H1 (cell line): Measurements from ENCODE around the gene KDM4E. TPM values are rescaled to one million over a fixed set of nuclear protein-coding genes. Genes with fewer than 3 reads are reported as not detected.

Source experiments
- CTCF ChIA-PET: fragments of 300-600 bp; sonication (Branson Sonifier 250); formaldehyde crosslinking; loops from one replicate; lab custom pipeline; 2021; ENCODE audit not compliant: partially characterized antibody; lab: Charles Lee
- POLR2A ChIA-PET: fragments of 300-600 bp; sonication (Branson Sonifier 250); formaldehyde crosslinking; loops from one replicate; lab custom pipeline; 2021; ENCODE audit warnings: inconsistent platforms; ENCODE audit not compliant: partially characterized antibody; lab: Charles Lee
- DNase-seq, 2 experiments: peaks; one replicate each; pipeline versions ENCODE4 v3.0.0 to v3.0.0-alpha.2; 2010 to 2022; ENCODE audit warnings: low spot score in 2 of 2, low read depth in 1 of 2, mixed read lengths in 1 of 2
- FAIRE-seq: peaks from 2 replicates; lab custom pipeline; 2011; peaks lifted over from hg19 to GRCh38; lab: Jason Lieb, UNC
- H2AFZ ChIP-seq: 2 replicates; pipeline ENCODE4 v1.8.1; 2012; ENCODE audit warnings: low read length, inconsistent platforms
- H2AK5ac ChIP-seq: 2 replicates; pipeline ENCODE4 v1.6.1; 2013; ENCODE audit warnings: low read depth, low read length
- H2BK120ac ChIP-seq: replicated peaks from 2 replicates; pipeline ENCODE3; 2013; ENCODE audit warnings: low read depth, low read length, inconsistent platforms
- H2BK12ac ChIP-seq: 2 replicates; pipeline ENCODE4 v1.6.1; 2013; ENCODE audit warnings: low read depth, low read length
- H2BK15ac ChIP-seq: 2 replicates; pipeline ENCODE4 v1.6.1; 2013; ENCODE audit warnings: low read length
- H2BK20ac ChIP-seq: 2 replicates; pipeline ENCODE4 v1.6.1; 2013; ENCODE audit warnings: low read length
- H2BK5ac ChIP-seq: 2 replicates; pipeline ENCODE4 v1.6.1; 2013; ENCODE audit warnings: low read depth, low read length
- H3K14ac ChIP-seq: 2 replicates; pipeline ENCODE4 v1.6.1; 2013; ENCODE audit warnings: inconsistent platforms; ENCODE audit not compliant: insufficient read length
- H3K18ac ChIP-seq: 2 replicates; pipeline ENCODE4 v1.6.1; 2013; ENCODE audit warnings: low read length; ENCODE audit errors: extremely low read depth
- H3K23ac ChIP-seq: 2 replicates; pipeline ENCODE4 v1.6.1; 2013; ENCODE audit warnings: inconsistent platforms; ENCODE audit not compliant: insufficient read length
- H3K23me2 ChIP-seq: 2 replicates; pipeline ENCODE4 v1.6.1; 2013; ENCODE audit warnings: low read depth, low read length
- H3K27ac ChIP-seq: 2 replicates; pipeline ENCODE4 v1.6.1; 2011; ENCODE audit warnings: low read depth, low read length, inconsistent platforms
- H3K27me3 ChIP-seq, 4 experiments: replicated peaks in 1 of 4; 1 replicate in 1 of 4; 2 replicates in 3 of 4; pipeline versions ENCODE4 v1.6.1 to v1.8.1; 2011 to 2013; ENCODE audit warnings: low read length in 3 of 4, mild to moderate bottlenecking in 3 of 4, inconsistent platforms in 2 of 4, mixed read lengths in 2 of 4, moderate library complexity in 1 of 4; ENCODE audit not compliant: control insufficient read depth in 3 of 4, insufficient read depth in 3 of 4; ENCODE audit errors: extremely low read depth in 1 of 4
- H3K36me3 ChIP-seq, 4 experiments: 2 replicates each; pipeline versions ENCODE4 v1.6.1 to v1.8.1; 2011 to 2013; ENCODE audit warnings: mild to moderate bottlenecking in 4 of 4, low read length in 3 of 4, moderate library complexity in 2 of 4, control low read depth in 1 of 4, inconsistent platforms in 1 of 4; ENCODE audit not compliant: insufficient read depth in 4 of 4, control insufficient read depth in 2 of 4
- H3K4ac ChIP-seq: replicated peaks from 2 replicates; pipeline ENCODE3; 2013; ENCODE audit warnings: low read length, low read depth, mixed read lengths, inconsistent platforms; ENCODE audit not compliant: insufficient read length
- H3K4me1 ChIP-seq, 4 experiments: replicated peaks in 1 of 4; 1 replicate in 1 of 4; 2 replicates in 3 of 4; pipeline versions ENCODE4 v1.6.1 to v1.8.1; 2011 to 2013; ENCODE audit warnings: low read length in 3 of 4, inconsistent platforms in 2 of 4, mixed read lengths in 1 of 4; ENCODE audit not compliant: insufficient read depth in 4 of 4, control insufficient read depth in 3 of 4
- H3K4me2 ChIP-seq, 2 experiments: 2 replicates each; pipeline versions ENCODE4 v1.6.1 to v1.8.1; 2011 to 2013; ENCODE audit warnings: low read depth in 2 of 2, low read length in 2 of 2, control low read depth in 1 of 2, inconsistent platforms in 1 of 2, mild to moderate bottlenecking in 1 of 2; ENCODE audit not compliant: insufficient read depth in 1 of 2
- H3K4me3 ChIP-seq, 4 experiments: fragments of 200-600, 300-600 bp in 1 of 4; sonication (generic), shearing (Covaris generic), sonication (Bioruptor Twin) in 1 of 4; 2 replicates each; pipeline versions ENCODE4 v1.5.1 to v1.8.1; 2011 to 2016; ENCODE audit warnings: low read length in 4 of 4, low read depth in 3 of 4, control low read depth in 2 of 4, inconsistent platforms in 2 of 4, mild to moderate bottlenecking in 2 of 4, mixed read lengths in 1 of 4, moderate library complexity in 1 of 4; ENCODE audit not compliant: insufficient read depth in 2 of 4; ENCODE audit errors: extremely low read depth in 1 of 4
- H3K56ac ChIP-seq: replicated peaks from 2 replicates; pipeline ENCODE3; 2013; ENCODE audit warnings: low read depth, mild to moderate bottlenecking, mixed read lengths, low read length, inconsistent platforms; ENCODE audit not compliant: insufficient read length
- H3K79me1 ChIP-seq: 2 replicates; pipeline ENCODE4 v1.6.1; 2013; ENCODE audit warnings: low read depth, low read length, control low read depth
- H3K79me2 ChIP-seq, 2 experiments: 2 replicates each; pipeline versions ENCODE4 v1.6.1 to v1.8.1; 2012 to 2013; ENCODE audit warnings: low read length in 2 of 2, mild to moderate bottlenecking in 2 of 2, inconsistent platforms in 1 of 2; ENCODE audit not compliant: insufficient read depth in 2 of 2, control insufficient read depth in 1 of 2
- H3K9ac ChIP-seq, 4 experiments: replicated peaks in 1 of 4; 1 replicate in 1 of 4; 2 replicates in 3 of 4; pipeline versions ENCODE4 v1.6.1 to v1.8.1; 2011 to 2013; ENCODE audit warnings: low read depth in 3 of 4, low read length in 3 of 4, control low read depth in 2 of 4, mild to moderate bottlenecking in 2 of 4, moderate library complexity in 2 of 4, inconsistent platforms in 1 of 4; ENCODE audit errors: extremely low read depth in 1 of 4
- H3K9me3 ChIP-seq, 2 experiments: 2 replicates each; pipeline versions ENCODE4 v1.6.1 to v1.8.1; 2012 to 2013; ENCODE audit warnings: mild to moderate bottlenecking in 2 of 2, moderate library complexity in 2 of 2, control low read depth in 1 of 2, inconsistent platforms in 1 of 2, low read depth in 1 of 2, low read length in 1 of 2, mixed read lengths in 1 of 2; ENCODE audit not compliant: insufficient read depth in 2 of 2
- H4K20me1 ChIP-seq, 2 experiments: replicated peaks in 1 of 2; 2 replicates each; pipeline versions ENCODE3 to v1.8.1; 2011 to 2013; ENCODE audit warnings: inconsistent platforms in 2 of 2, low read length in 2 of 2, mild to moderate bottlenecking in 1 of 2; ENCODE audit not compliant: insufficient read depth in 2 of 2, control insufficient read depth in 1 of 2
- H4K5ac ChIP-seq: 2 replicates; pipeline ENCODE4 v1.6.1; 2013; ENCODE audit warnings: low read length, low read depth, mixed read lengths, inconsistent platforms; ENCODE audit not compliant: insufficient read length
- H4K8ac ChIP-seq: 2 replicates; pipeline ENCODE4 v1.8.0; 2013; ENCODE audit warnings: mild to moderate bottlenecking, moderate library complexity, low read length, inconsistent platforms; ENCODE audit not compliant: insufficient read depth; ENCODE audit errors: extremely low read depth
- H4K91ac ChIP-seq: replicated peaks from 2 replicates; pipeline ENCODE3; 2013; ENCODE audit warnings: low read length, mixed read lengths, inconsistent platforms; ENCODE audit not compliant: insufficient read length
- BACH1 ChIP-seq: IDR thresholded peaks from 2 replicates; pipeline ENCODE4 v1.6.1; 2012; ENCODE audit warnings: low read length, improper control_type of control experiment
- CREB1 ChIP-seq: IDR thresholded peaks from 2 replicates; pipeline ENCODE4 v1.6.1; 2012; ENCODE audit warnings: inconsistent platforms
- FOSL1 ChIP-seq: IDR thresholded peaks from 2 replicates; pipeline ENCODE4 v1.6.1; 2011; ENCODE audit warnings: mild to moderate bottlenecking, low read depth, low read length, moderate library complexity; ENCODE audit not compliant: insufficient read depth
- GABPA ChIP-seq: IDR thresholded peaks from 2 replicates; pipeline ENCODE4 v1.6.1; 2011; ENCODE audit warnings: mild to moderate bottlenecking, low read length, moderate library complexity, borderline replicate concordance; ENCODE audit not compliant: insufficient read depth
- KDM5A ChIP-seq: fragments of 200-600 bp; IDR thresholded peaks from 2 replicates; pipeline ENCODE4 v1.7.1; 2012; ENCODE audit warnings: mild to moderate bottlenecking, low read length, inconsistent platforms, mixed read lengths
- POLR2A ChIP-seq, 2 experiments: IDR thresholded peaks; 1 replicate in 1 of 2; 2 replicates in 1 of 2; pipeline ENCODE4 v1.6.1; 2011; ENCODE audit warnings: low read depth in 2 of 2, low read length in 2 of 2, mild to moderate bottlenecking in 2 of 2; ENCODE audit errors: control extremely low read depth in 1 of 2
- POU5F1 ChIP-seq: IDR thresholded peaks from 2 replicates; pipeline ENCODE4 v1.6.1; 2011; ENCODE audit warnings: low read depth, mild to moderate bottlenecking, low read length, moderate library complexity
- RFX5 ChIP-seq: IDR thresholded peaks from 2 replicates; pipeline ENCODE4 v1.6.1; 2011; ENCODE audit warnings: low read depth, low read length, improper control_type of control experiment, borderline replicate concordance
- RNF2 ChIP-seq: fragments of 200-900, 300-1000 bp; sonication (generic); IDR thresholded peaks from 2 replicates; pipeline ENCODE4 v1.7.1; 2016; ENCODE audit warnings: borderline replicate concordance, low read depth, mild to moderate bottlenecking, antibody characterized with exemption, low read length; ENCODE audit not compliant: poor library complexity, severe bottlenecking; ENCODE audit errors: missing control alignments
- SIRT6 ChIP-seq: IDR thresholded peaks from one replicate; pipeline ENCODE4 v1.7.1; 2012; ENCODE audit warnings: low read length, inconsistent platforms
- SRF ChIP-seq: IDR thresholded peaks from 2 replicates; pipeline ENCODE4 v1.6.1; 2011; ENCODE audit warnings: mild to moderate bottlenecking, low read depth, low read length, moderate library complexity
- SUZ12 ChIP-seq: fragments of 200-600 bp; sonication (generic); IDR thresholded peaks from 2 replicates; pipeline ENCODE4 v1.6.1; 2012; ENCODE audit warnings: mild to moderate bottlenecking, inconsistent platforms, low read length, moderate library complexity, mixed read lengths
- TCF12 ChIP-seq: IDR thresholded peaks from 2 replicates; pipeline ENCODE4 v1.6.1; 2011; ENCODE audit warnings: low read depth, mild to moderate bottlenecking, low read length
- polyA plus RNA-seq, 7 experiments: library from polyadenylated mRNA; depleted of rRNA in 3 of 7; stranded (reverse) in 5 of 7; unstranded in 2 of 7; fragments of >200 nt in 5 of 7; fragments of 200-250 nt in 2 of 7; gene quantifications; 1 replicate in 5 of 7; 2 replicates in 1 of 7; 4 replicates in 1 of 7; pipeline versions ENCODE4 v1.2.1 to v1.2.3, GENCODE V29; 2011 to 2013; ENCODE audit warnings: missing spikeins in 2 of 7, mixed read lengths in 2 of 7
- total RNA-seq: library from RNA; stranded (reverse); fragmentation: NEBNext Ultra II Directional; extraction: Animal tissue kit (Norgen Biotek cat#: 25700); gene quantifications from 2 replicates; pipeline ENCODE4 v1.2.1, GENCODE V29; 2021
- TF ChIP-seq, protein P1 (sequence below), 3 experiments: IDR thresholded peaks; 1 replicate in 2 of 3; 2 replicates in 1 of 3; pipeline versions ENCODE4 v1.5.1 to v1.6.1; 2011; ENCODE audit warnings: low read length in 3 of 3, mild to moderate bottlenecking in 3 of 3, inconsistent platforms in 2 of 3, low read depth in 1 of 3, moderate library complexity in 1 of 3; ENCODE audit not compliant: insufficient read depth in 1 of 3; ENCODE audit errors: control extremely low read depth in 1 of 3

Gene KDM4E
- total and polyA plus RNA-seq, 2 of the 8 experiments (the other 6 are each of a cell fraction or from before 2014, with no cell fraction given) = not detected

DNA sequence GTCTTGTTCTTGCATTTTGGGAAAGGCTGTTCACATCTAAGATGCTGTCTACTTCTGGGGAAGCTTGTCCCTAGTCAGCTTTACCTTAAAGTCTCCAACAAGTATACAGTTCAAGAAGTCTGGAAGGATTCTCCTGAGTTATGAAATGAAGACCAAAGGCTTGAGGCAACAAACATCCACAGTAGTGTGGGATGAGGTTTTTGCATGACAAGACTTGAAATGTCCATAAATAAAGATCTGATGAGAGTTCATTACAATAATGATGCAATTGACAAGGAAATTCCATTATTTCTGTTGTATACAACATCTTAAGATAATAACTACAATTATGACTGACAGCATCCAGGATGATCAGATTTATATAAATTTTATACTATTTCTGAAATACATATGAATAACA lies 21.3 kb upstream of the KDM4E start:
- H3K36me3 ChIP-seq = no peaks in the 10 kb centered on the region
- H2AK5ac ChIP-seq = no peak overlapping the region
- H3K56ac ChIP-seq = no peak overlapping the region
- no peak overlapping the region for H3K23ac ChIP-seq
- no peak overlapping the region for H3K14ac ChIP-seq
- no peak overlapping the region for H2BK20ac ChIP-seq
- H2BK15ac ChIP-seq = no peak overlapping the region
- POLR2A ChIA-PET = interaction anchor here (0.7 kb wide), 1 partner anchor 393 kb away, joined by 3 read pairs; no protein-coding TSS in a partner anchor
- no peak overlapping the region for H2BK12ac ChIP-seq
- H3K79me2 ChIP-seq = no peaks in the 10 kb centered on the region
- H3K27ac ChIP-seq = no peak overlapping the region
- TF ChIP-seq TCF12 (no peak), POLR2A (IDR thresholded peaks at IDR 0.05; ENCODE audit: control extremely low read depth in 1 of 2, low read depth in 2 of 2, low read length in 2 of 2) (no peak), SUZ12 (no peak), SIRT6 (no peak), GABPA (no peak), KDM5A (no peak), BACH1 (no peak), RNF2 (no peak), POU5F1 (no peak), FOSL1 (no peak), CREB1 (no peak), RFX5 (no peak), SRF (no peak)
- TF ChIP-seq, protein P1, sequence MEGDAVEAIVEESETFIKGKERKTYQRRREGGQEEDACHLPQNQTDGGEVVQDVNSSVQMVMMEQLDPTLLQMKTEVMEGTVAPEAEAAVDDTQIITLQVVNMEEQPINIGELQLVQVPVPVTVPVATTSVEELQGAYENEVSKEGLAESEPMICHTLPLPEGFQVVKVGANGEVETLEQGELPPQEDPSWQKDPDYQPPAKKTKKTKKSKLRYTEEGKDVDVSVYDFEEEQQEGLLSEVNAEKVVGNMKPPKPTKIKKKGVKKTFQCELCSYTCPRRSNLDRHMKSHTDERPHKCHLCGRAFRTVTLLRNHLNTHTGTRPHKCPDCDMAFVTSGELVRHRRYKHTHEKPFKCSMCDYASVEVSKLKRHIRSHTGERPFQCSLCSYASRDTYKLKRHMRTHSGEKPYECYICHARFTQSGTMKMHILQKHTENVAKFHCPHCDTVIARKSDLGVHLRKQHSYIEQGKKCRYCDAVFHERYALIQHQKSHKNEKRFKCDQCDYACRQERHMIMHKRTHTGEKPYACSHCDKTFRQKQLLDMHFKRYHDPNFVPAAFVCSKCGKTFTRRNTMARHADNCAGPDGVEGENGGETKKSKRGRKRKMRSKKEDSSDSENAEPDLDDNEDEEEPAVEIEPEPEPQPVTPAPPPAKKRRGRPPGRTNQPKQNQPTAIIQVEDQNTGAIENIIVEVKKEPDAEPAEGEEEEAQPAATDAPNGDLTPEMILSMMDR (IDR thresholded peaks at IDR 0.05; ENCODE audit: control extremely low read depth in 1 of 3, insufficient read depth in 1 of 3, low read depth in 1 of 3, low read length in 3 of 3) = no peak
- DNase-seq (no peak), FAIRE-seq (no peak)
- no peak overlapping the region for H2AFZ ChIP-seq
- no peak overlapping the region for H2BK120ac ChIP-seq
- H3K79me1 ChIP-seq = no peaks in the 10 kb centered on the region
- no peak overlapping the region for H4K8ac ChIP-seq
- no peaks in the 10 kb centered on the region for H3K9me3 ChIP-seq
- no peak overlapping the region for H3K4me3 ChIP-seq
- no peaks in the 10 kb centered on the region for H3K27me3 ChIP-seq
- H4K20me1 ChIP-seq = no peaks in the 10 kb centered on the region
- H3K4ac ChIP-seq = no peak overlapping the region
- no peaks in the 10 kb centered on the region for H3K4me1 ChIP-seq
- H3K9ac ChIP-seq = no peak overlapping the region
- no peak overlapping the region for H4K5ac ChIP-seq
- H3K4me2 ChIP-seq = no peak overlapping the region
- H2BK5ac ChIP-seq = no peak overlapping the region
- H3K18ac ChIP-seq = no peak overlapping the region
- no peak overlapping the region for H4K91ac ChIP-seq
- H3K23me2 ChIP-seq = no peaks in the 10 kb centered on the region
- CTCF ChIA-PET = interaction anchor here (1.6 kb wide), 1 partner anchor 380 kb away, joined by 3 read pairs; no protein-coding TSS in a partner anchor
